GM12801 (cell line): ENCODE measurements around the gene FDXR.

Source experiments
- TF ChIP-seq, protein P1 (sequence below): IDR thresholded peaks from one replicate; pipeline ENCODE4 v1.5.1; 2011; ENCODE audit warnings: control low read depth; ENCODE audit not compliant: insufficient read length; ENCODE audit errors: extremely low read depth

FDXR gene

DNA sequence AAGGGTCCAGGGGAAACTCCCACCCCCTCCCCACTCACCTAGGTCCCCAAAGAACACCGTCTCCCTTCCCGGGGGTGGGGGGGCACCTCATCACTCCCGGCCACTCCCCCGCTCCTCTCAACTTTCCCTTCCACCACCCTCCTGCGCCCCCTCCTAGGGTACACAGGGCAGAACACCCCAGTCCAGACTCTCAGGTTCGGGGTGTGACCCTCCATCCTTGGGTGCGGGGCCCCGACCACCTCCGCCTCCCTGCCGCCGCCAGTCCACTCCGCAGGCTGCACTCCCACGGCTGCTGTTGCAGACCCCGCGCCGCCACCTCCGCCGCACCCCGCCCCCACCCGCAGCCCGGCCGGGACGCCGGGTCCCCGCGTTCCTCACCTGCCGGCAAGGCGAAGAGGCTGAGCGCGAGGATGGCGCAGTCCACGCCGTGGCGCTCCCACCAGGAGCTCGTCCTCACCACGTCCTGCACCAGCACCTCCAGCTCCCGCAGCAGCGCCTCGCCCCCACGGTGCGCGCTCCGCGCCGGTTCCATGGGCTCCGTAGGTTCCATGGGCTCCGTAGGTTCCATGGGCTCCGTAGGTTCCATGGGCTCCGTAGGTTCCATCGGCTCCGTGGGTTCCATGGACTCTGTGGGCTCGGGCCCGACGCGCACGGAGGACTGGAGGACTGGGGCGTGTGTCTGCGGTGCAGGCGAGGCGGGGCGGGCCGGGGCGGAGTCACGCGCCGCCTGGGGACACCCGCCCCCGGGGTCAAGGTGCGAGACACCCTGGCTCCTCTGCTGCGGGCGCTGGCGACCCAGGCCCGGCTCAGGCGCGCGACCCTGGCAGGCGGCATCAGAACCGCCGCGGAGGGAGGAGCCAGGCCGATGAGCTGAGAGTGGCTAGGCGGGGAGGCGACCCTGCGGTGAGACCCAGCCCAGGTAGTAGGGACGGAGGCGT, 20.4 kb upstream of the FDXR start, which contains the start of gene FADS6:
Gene FADS6, minus strand, starts transcription at position 660 of the 938 bp plus-strand sequence. Its CDS starts 38 bp downstream, at position 622.
- TF ChIP-seq, protein P1, sequence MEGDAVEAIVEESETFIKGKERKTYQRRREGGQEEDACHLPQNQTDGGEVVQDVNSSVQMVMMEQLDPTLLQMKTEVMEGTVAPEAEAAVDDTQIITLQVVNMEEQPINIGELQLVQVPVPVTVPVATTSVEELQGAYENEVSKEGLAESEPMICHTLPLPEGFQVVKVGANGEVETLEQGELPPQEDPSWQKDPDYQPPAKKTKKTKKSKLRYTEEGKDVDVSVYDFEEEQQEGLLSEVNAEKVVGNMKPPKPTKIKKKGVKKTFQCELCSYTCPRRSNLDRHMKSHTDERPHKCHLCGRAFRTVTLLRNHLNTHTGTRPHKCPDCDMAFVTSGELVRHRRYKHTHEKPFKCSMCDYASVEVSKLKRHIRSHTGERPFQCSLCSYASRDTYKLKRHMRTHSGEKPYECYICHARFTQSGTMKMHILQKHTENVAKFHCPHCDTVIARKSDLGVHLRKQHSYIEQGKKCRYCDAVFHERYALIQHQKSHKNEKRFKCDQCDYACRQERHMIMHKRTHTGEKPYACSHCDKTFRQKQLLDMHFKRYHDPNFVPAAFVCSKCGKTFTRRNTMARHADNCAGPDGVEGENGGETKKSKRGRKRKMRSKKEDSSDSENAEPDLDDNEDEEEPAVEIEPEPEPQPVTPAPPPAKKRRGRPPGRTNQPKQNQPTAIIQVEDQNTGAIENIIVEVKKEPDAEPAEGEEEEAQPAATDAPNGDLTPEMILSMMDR: no peak

DNA sequence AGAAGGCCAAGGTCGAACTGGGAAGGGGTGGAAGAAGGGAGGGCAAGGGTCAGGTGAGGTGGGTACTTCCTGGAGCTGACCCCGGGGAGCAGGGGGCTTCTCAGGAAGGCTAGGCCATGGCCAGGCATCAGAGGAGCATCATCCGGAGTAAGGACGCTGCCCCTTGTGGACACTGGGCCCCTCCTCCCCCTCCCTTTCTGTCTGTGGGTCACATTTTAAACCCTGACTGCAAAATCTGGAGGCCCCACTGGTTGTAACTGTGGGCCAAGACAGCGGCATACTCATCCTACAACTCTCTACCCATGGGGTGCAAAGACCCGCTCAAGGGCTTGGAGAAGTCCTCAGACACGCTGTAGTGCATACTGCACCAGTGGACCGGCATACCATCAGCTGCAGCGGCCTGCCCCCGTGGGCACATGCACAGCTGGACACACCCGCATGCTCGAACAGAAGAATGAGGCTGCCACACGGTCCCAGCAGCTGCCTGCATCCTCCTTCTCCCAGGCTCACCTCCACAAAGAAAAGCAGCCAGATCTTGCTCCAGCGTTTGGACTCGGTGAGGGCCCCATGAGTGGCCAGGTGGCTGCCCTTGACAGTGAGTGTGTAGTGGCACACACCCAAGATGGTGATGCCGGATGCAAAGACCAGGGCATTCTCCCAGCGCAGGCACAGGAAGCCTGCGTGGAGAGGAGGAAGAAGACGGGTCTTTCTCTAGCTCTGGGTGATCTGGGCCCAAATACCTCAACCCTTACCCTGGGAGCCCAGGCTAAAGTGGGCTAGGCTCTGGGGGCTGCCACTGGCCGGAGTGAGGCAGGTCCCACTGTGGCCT, 19.4 kb upstream of the FDXR start:
- TF ChIP-seq, protein P1: no peak

DNA sequence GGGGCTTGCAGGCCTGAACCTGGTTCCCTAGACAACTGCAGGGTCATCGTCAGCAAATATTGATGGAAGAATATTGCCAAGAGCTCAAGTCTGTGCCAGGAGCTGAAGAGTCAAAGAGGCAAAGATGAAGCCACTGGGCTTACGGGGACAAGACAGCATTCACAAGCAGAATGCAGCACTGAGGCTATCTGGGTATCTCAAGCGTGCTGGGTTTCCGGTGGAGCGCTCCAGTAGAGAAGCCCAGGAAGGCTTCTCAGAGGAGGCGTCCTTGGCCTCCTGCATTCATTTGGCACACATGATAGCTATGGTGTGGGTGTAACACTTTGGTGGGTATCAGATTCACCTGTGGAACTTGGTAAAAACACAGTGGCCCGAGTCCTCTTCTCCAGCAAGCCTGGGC, 17.8 kb upstream of the FDXR start:
- TF ChIP-seq, protein P1: no peak

DNA sequence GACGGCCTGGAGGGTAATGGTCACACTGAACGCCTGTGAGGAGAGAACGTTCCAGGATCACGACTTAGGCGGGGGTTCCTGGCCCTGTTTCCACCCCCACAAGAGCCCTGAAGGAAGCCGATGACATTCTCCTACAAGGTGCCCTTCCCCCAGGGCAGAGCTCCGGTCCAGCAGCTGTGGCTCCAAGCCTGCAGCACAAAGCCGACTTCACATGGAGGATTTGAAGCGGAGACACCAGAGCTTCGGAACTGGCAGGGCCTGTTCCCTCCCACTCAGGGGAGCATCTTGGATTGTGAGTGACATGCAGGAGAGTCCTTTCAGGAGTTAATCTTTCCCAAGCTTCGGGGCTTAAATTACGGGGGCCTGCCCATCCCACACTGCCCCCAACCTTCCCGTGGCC, 15.7 kb upstream of the FDXR start:
- TF ChIP-seq, protein P1: no peak

DNA sequence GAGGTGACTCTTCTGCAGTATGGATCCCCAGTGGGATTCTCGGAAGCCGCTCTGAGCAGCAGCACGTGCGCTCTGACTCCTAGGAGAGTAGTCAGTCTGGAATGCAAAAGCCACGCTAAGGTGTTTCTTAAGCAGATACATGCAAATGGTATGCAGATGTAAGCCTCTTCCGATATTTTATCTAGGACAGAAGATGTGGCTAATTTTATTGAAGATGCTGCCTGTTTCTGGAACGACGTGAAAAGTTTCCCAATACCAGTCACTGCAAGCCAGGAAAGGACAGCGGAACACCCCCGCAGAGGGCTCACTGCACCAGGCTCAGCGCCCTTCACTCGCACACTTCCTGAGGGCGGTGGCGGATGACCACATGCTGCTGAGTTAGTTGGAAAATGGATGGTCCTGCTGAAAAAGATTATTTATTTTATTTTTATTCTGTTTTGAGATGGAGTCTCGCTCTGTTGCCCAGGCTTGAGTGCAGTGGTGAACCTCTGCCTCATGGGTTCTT, 10.5 kb upstream of the FDXR start:
- TF ChIP-seq, protein P1: no peak

DNA sequence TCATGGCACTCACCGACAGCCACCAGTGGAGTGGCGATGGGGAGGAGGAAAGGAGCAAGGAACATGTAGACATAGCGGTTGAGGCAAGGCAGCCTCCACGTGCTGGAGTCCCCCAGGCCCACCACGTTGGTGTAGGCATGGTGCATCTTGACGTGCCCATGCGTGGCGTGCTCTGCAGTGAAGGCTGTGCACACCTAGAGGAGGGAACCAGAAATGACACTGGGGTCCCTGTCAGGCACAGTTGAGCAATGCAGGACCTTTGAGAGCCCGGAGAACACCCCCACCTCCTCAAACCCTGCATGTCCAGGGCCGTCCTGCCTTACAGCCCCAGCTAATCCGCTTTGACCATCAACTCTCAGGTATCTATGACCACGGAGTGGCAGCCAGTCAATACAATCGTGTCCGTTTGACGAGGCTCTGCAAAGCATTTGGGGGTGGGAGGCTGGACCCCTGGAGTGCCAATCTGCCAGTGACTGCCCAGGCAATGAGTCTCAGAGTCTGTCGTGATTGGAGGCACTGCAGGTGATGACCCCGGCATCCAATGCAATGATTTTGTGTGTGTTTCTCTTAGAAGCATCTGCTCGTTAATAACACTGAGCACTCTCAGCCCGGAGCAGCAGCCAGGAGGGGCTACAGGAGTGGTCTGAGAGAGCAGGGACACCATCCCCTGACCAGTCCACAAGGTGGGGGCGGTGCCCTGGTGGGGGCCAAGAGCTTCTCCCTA, 9.9 kb upstream of the FDXR start:
- TF ChIP-seq, protein P1: no peak
